Measurements from ENCODE around the gene CABP7. TPM values are rescaled to one million over a fixed set of nuclear protein-coding genes. Genes with fewer than 3 reads are reported as not detected.

Gene CABP7
- total and polyA plus RNA-seq, 2 of the 13 experiments (the other 11 are each of a cell fraction or from before 2014, with no cell fraction given), result 0.08 TPM; not detected in 1

- TF ChIP-seq REXO4 (CRISPR knock-in tag; IDR thresholded peaks at IDR 0.05; ENCODE audit: borderline replicate concordance), result no peak
- TF ChIP-seq ZBTB2 (CRISPR knock-in tag; IDR thresholded peaks at IDR 0.05; ENCODE audit: low read depth), result no peak
- no peak for TF ChIP-seq ZNF580 (CRISPR knock-in tag; IDR thresholded peaks at IDR 0.05; ENCODE audit: borderline replicate concordance, low read depth)
- TF ChIP-seq ZNF121 (CRISPR knock-in tag; IDR thresholded peaks at IDR 0.05), result no peak
- no peak for TF ChIP-seq JUN (CRISPR knock-in tag; IDR thresholded peaks at IDR 0.05)
- TF ChIP-seq ZNF20 (CRISPR knock-in tag; IDR thresholded peaks at IDR 0.05), result no peak
Measured at GRCh38 chr22:29689206-29689879, 30.5 kb upstream of the CABP7 start (continued).

- in situ Hi-C loops (cut with HindIII; ENCODE audit: extremely low pct_ligation_motif_present, low pct_unique_long_range_greater_than_20kb), result no loop called here
- H3K4me1 ChIP-seq (ENCODE audit: insufficient read depth, low read length), result no peaks in the 10 kb centered on the region
- no peaks in the 10 kb centered on the region for H3K27me3 ChIP-seq (ENCODE audit: control insufficient read depth in 1 of 2, insufficient read depth in 2 of 2, low read length in 2 of 2)
- DNase-seq (ENCODE audit: low spot score) (peak; percentile 24), FAIRE-seq (peak; percentile 39), ATAC-seq (peak; percentile 71)
- CTCF ChIA-PET (ENCODE audit: low intra/inter-chr PET ratio, low total read pairs), result interaction anchor here (1.7 to 2.1 kb wide), 2 partner anchors 315 to 399 kb away, joined by 8 to 12 read pairs; no protein-coding TSS in a partner anchor
- POLR2A ChIA-PET, result no interaction called here
- H3K4me2 ChIP-seq (ENCODE audit: low read depth, low read length), result no peak overlapping the region
- intact Hi-C loops (cut with micrococcal nuclease; ENCODE audit: unreplicated experiment), result no loop called here
- H3K4me3 ChIP-seq (replicated peaks in 1 of 3; ENCODE audit: insufficient read depth in 1 of 3, low read depth in 2 of 3, low read length in 3 of 3), result no peak overlapping the region
- H4K20me1 ChIP-seq (ENCODE audit: insufficient read depth, low read length), result no peaks in the 10 kb centered on the region
- H2AFZ ChIP-seq (ENCODE audit: low read length), result no peak overlapping the region
- H3K36me3 ChIP-seq (replicated peaks in 1 of 2; ENCODE audit: control insufficient read depth in 1 of 2, insufficient read depth in 2 of 2, low read length in 2 of 2), result peaks cover 5 to 16% of the 10 kb centered on the region in 2 experiments; a peak in 4 of 5 replicates
- H3K27ac ChIP-seq (ENCODE audit: extremely low read length, insufficient read depth, low read length), result no peak overlapping the region
- WGBS (ENCODE audit: low lambda C conversion rate), result 73% methylated on average over 5 of the region's 8 CpGs
- no TSS peak for BruUV-seq (replicated peaks)
- H3K9ac ChIP-seq (ENCODE audit: insufficient read depth, low read depth, low read length), result no peak overlapping the region
- no peaks in the 10 kb centered on the region for H3K9me3 ChIP-seq (ENCODE audit: low read length)
- H3K79me2 ChIP-seq (ENCODE audit: insufficient read depth, low read length), result no peaks in the 10 kb centered on the region
- TF ChIP-seq ZNF503 (CRISPR knock-in tag; IDR thresholded peaks at IDR 0.05) (no peak), ZBTB40 (IDR thresholded peaks at IDR 0.05) (no peak), ZBTB40 (CRISPR knock-in tag; IDR thresholded peaks at IDR 0.05) (no peak), XRCC5 (optimal IDR thresholded peaks at IDR 0.05; ENCODE audit: low read length) (peak; percentile 59)
Measured at GRCh38 chr22:29689880-29690213, 30.0 kb upstream of the CABP7 start.
